Measurements from ENCODE around the gene ARVCF. TPM values are rescaled to one million over a fixed set of nuclear protein-coding genes. Genes with fewer than 3 reads are reported as not detected.

ARVCF gene
- total RNA-seq, 4 donors from 2014 or later = 25.2 to 53.7 (median 38.1) TPM

DNA sequence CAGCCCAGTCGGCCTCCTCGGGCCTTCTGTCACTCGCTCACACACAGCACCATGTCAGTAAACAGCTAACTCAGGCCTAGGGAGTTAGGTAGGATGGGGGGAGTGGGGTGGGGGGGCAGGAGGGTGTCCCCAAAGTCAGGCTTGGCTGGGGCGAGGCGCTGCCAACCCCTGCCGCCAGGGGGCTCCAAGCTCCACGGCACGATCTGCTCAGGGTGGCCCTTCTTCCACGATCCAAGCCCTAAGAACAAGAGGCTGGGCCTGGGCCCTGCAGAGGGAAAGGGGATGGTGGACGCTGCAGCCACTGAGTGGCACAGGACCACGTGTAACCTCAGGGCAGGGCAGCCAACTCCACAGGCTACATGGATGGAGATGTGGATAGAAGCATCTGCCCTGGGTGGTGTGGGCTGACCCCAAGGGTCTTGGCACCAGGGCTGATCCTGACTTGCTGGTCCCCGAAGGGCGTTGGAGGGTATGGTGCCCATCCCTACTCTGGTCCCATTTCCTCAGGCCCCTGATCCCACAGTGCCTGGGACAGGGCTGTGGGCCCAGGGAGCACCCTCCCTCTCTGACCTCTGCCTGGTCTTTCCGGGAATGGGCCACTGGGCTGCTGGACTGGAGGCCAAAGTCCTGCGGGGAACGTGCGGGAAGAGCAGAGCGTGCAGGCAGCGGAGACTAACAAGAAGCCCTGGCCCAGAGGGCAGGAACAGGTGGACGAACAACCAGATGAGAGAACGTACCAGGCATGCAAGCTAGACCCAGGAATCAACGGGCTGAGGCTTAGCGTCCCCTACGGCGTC, 45.9 kb downstream of the ARVCF start:
- 54 to 55% methylated on average over 21 to 22 of the region's 25 CpGs for WGBS, 2 donors
- intact Hi-C loops (cut with DNase I; ENCODE audit: low total_unique reads) = loop anchor here (5.0 kb wide), 2 partner anchors 42 to 157 kb away; no protein-coding TSS in a partner anchor
- DNase-seq (ENCODE audit: low spot score in 2 of 2) = peak; percentile 42 to 94
- no peak overlapping the region for H3K4me3 ChIP-seq (ENCODE audit: low read depth, poor library complexity, severe bottlenecking)
- no peak for TF ChIP-seq POLR2A (IDR thresholded peaks at IDR 0.05)
- TF ChIP-seq, protein P1, sequence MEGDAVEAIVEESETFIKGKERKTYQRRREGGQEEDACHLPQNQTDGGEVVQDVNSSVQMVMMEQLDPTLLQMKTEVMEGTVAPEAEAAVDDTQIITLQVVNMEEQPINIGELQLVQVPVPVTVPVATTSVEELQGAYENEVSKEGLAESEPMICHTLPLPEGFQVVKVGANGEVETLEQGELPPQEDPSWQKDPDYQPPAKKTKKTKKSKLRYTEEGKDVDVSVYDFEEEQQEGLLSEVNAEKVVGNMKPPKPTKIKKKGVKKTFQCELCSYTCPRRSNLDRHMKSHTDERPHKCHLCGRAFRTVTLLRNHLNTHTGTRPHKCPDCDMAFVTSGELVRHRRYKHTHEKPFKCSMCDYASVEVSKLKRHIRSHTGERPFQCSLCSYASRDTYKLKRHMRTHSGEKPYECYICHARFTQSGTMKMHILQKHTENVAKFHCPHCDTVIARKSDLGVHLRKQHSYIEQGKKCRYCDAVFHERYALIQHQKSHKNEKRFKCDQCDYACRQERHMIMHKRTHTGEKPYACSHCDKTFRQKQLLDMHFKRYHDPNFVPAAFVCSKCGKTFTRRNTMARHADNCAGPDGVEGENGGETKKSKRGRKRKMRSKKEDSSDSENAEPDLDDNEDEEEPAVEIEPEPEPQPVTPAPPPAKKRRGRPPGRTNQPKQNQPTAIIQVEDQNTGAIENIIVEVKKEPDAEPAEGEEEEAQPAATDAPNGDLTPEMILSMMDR (IDR thresholded peaks at IDR 0.05) = no peak

DNA sequence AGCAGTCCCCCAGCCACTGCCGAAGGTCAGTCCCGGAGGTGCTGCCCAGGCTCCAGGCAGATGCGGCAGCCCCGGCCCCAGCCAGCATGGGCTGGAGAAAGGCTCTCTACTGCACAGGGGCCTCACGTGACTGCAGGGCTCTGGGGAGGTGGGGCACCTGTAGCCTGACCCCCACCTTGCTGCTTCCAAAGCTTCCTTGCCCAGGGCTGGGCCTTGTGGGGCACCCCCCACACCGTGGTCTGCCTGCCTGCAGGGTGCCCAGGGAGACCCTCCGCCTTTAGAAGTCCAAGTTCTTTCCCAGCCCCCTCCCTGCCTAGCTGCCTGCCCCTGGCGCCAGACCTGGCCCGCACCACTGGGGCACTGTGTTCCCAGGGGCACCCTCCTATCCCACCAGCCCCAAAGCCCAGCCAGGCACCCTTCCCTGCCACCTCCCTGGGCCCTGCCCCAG, 46.6 kb downstream of the ARVCF start:
- H3K4me3 ChIP-seq (ENCODE audit: low read depth, poor library complexity, severe bottlenecking) = no peak overlapping the region
- 65 to 72% methylated on average over 9 of the region's 9 CpGs for WGBS, 2 donors
- TF ChIP-seq, protein P1 (IDR thresholded peaks at IDR 0.05) = no peak
- no peak for TF ChIP-seq POLR2A (IDR thresholded peaks at IDR 0.05)
- intact Hi-C loops (cut with DNase I; ENCODE audit: low total_unique reads) = loop anchor here (5.0 kb wide), 2 partner anchors 42 to 157 kb away; no protein-coding TSS in a partner anchor
- DNase-seq (ENCODE audit: low spot score in 2 of 2) = no peak

DNA sequence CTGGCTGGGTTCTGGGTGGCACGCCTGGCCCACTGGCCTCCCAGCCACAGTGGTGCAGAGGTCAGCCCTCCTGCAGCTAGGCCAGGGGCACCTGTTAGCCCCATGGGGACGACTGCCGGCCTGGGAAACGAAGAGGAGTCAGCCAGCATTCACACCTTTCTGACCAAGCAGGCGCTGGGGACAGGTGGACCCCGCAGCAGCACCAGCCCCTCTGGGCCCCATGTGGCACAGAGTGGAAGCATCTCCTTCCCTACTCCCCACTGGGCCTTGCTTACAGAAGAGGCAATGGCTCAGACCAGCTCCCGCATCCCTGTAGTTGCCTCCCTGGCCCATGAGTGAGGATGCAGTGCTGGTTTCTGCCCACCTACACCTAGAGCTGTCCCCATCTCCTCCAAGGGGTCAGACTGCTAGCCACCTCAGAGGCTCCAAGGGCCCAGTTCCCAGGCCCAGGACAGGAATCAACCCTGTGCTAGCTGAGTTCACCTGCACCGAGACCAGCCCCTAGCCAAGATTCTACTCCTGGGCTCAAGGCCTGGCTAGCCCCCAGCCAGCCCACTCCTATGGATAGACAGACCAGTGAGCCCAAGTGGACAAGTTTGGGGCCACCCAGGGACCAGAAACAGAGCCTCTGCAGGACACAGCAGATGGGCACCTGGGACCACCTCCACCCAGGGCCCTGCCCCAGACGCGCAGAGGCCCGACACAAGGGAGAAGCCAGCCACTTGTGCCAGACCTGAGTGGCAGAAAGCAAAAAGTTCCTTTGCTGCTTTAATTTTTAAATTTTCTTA, 47.3 kb downstream of the ARVCF start:
- no peak for TF ChIP-seq POLR2A (IDR thresholded peaks at IDR 0.05)
- TF ChIP-seq, protein P1 (IDR thresholded peaks at IDR 0.05) = no peak
- no peak for DNase-seq (ENCODE audit: low spot score in 2 of 2)
- intact Hi-C loops (cut with DNase I; ENCODE audit: low total_unique reads) = no loop called here
- WGBS, 2 donors = 79 to 84% methylated on average over 7 to 11 of the region's 11 CpGs
- H3K4me3 ChIP-seq (ENCODE audit: low read depth, poor library complexity, severe bottlenecking) = no peak overlapping the region

DNA sequence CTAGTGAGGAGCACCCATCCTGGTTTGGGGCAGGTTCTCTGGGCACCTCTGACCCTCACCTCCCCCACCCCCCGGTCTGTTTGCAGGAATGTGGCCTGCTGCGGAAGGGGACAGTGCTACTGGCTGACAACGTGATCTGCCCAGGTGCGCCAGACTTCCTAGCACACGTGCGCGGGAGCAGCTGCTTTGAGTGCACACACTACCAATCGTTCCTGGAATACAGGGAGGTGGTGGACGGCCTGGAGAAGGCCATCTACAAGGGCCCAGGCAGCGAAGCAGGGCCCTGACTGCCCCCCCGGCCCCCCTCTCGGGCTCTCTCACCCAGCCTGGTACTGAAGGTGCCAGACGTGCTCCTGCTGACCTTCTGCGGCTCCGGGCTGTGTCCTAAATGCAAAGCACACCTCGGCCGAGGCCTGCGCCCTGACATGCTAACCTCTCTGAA, 48.2 kb downstream of the ARVCF start:
- intact Hi-C loops (cut with DNase I; ENCODE audit: low total_unique reads) = no loop called here
- DNase-seq (ENCODE audit: low spot score in 2 of 2) = no peak
- H3K4me3 ChIP-seq (ENCODE audit: low read depth, poor library complexity, severe bottlenecking) = no peak overlapping the region
- 82 to 88% methylated on average over 17 to 18 of the region's 18 CpGs for WGBS, 2 donors
- TF ChIP-seq POLR2A (IDR thresholded peaks at IDR 0.05) = no peak
- TF ChIP-seq, protein P1 (IDR thresholded peaks at IDR 0.05) = no peak

DNA sequence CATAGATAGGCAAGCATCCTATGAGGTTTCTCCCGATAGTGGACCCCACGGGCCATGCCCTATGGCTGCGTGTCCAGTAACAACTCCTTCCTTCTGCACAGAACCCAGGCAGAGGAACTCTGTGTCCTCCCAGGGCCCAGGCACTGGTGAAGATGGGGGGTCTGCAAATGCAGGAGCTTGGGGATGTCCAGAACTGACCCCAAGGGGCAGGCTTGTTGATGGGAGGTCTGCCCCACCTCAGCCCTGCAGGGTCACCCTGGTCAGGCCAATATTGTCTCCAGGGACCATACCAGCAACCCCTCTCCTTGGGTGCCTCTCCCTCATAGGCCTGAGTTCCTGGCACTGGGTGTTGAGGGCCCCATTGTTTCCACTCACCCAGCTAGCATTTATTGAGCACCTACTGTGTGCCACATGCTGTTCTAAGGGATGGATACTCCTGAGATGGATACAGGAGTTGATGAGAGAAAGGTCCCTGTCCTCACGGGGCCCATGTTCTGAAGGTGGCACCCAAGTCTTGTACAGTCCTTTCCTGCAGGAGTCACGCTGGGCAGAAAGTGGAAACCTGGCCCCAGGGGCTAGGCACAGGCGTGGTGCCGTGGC, 48.7 kb downstream of the ARVCF start:
- no peak overlapping the region for H3K4me3 ChIP-seq (ENCODE audit: low read depth, poor library complexity, severe bottlenecking)
- intact Hi-C loops (cut with DNase I; ENCODE audit: low total_unique reads) = no loop called here
- no peak for TF ChIP-seq POLR2A (IDR thresholded peaks at IDR 0.05)
- TF ChIP-seq, protein P1 (IDR thresholded peaks at IDR 0.05) = no peak
- no peak for DNase-seq (ENCODE audit: low spot score in 2 of 2)
- WGBS, 2 donors = 81 to 85% methylated on average over 7 of the region's 7 CpGs
